MG63 (cell line): ENCODE data around the gene CDK13. TPM values are rescaled to one million over a fixed set of nuclear protein-coding genes. Genes with fewer than 3 reads are reported as not detected.
A peak's percentile ranks its signal among the peaks of the same experiment; 100 is the strongest.

Source experiments
- DNase-seq: peaks from one replicate; pipeline ENCODE4 v3.0.0-alpha.2; 2020
- H3K27me3 ChIP-seq: fragments of 250-450 bp; sonication (Bioruptor Pico); 2 replicates; pipeline ENCODE4 v1.5.1; 2020; ENCODE audit warnings: mild to moderate bottlenecking, moderate library complexity
- H3K36me3 ChIP-seq: fragments of 250-450 bp; sonication (Bioruptor Pico); 2 replicates; pipeline ENCODE4 v1.5.1; 2020; ENCODE audit warnings: mild to moderate bottlenecking, moderate library complexity
- H3K4me3 ChIP-seq: fragments of 250-450 bp; sonication (Bioruptor Pico); 2 replicates; pipeline ENCODE4 v1.5.1; 2020; ENCODE audit warnings: mild to moderate bottlenecking, moderate library complexity
- H3K9me3 ChIP-seq: fragments of 250-450 bp; sonication (Bioruptor Pico); 2 replicates; pipeline ENCODE4 v1.5.1; 2020; ENCODE audit warnings: mild to moderate bottlenecking, moderate library complexity
- total RNA-seq: library from RNA; depleted of rRNA; stranded (reverse); fragments of >200 nt; shearing (Covaris generic); gene quantifications from 2 replicates; pipeline ENCODE4 v1.2.3, GENCODE V29; 2014; ENCODE audit warnings: low replicate concordance

The CDK13 gene
- total RNA-seq, 1 experiment from 2014 or later, result 24.1 TPM

- Histone ChIP-seq H3K36me3 (no peaks in the 10 kb centered on the region), H3K27me3 (no peaks in the 10 kb centered on the region), H3K4me3 (no peak overlapping the region), H3K9me3 (no peaks in the 10 kb centered on the region)
- DNase-seq, result no peak
Measured at GRCh38 chr7:39978230-39978934, 28.3 kb downstream of the CDK13 start.

GRCh38 chr7:39979406-39980073 is 29.5 kb downstream of the CDK13 start:
- no peaks in the 10 kb centered on the region for H3K9me3 ChIP-seq
- H3K36me3 ChIP-seq, result no peaks in the 10 kb centered on the region
- DNase-seq, result no peak
- H3K27me3 ChIP-seq, result no peaks in the 10 kb centered on the region
- H3K4me3 ChIP-seq, result no peak overlapping the region

GRCh38 chr7:39985398-39985918 is 35.4 kb downstream of the CDK13 start:
- H3K4me3 ChIP-seq, result no peak overlapping the region
- no peaks in the 10 kb centered on the region for H3K27me3 ChIP-seq
- H3K36me3 ChIP-seq, result peaks cover 8% of the 10 kb centered on the region
- no peaks in the 10 kb centered on the region for H3K9me3 ChIP-seq
- DNase-seq, result no peak

- no peak overlapping the region for H3K4me3 ChIP-seq
- no peaks in the 10 kb centered on the region for H3K9me3 ChIP-seq
- H3K36me3 ChIP-seq, result peaks cover 8% of the 10 kb centered on the region
- H3K27me3 ChIP-seq, result no peaks in the 10 kb centered on the region
- no peak for DNase-seq
Measured at GRCh38 chr7:39987641-39988347, 37.7 kb downstream of the CDK13 start.

- H3K9me3 ChIP-seq, result no peaks in the 10 kb centered on the region
- H3K36me3 ChIP-seq, result peaks cover 14% of the 10 kb centered on the region
- no peak for DNase-seq
- H3K4me3 ChIP-seq, result no peak overlapping the region
- no peaks in the 10 kb centered on the region for H3K27me3 ChIP-seq
Measured at GRCh38 chr7:40000734-40001315, 50.8 kb downstream of the CDK13 start.

GRCh38 chr7:40001649-40002048 is 51.6 kb downstream of the CDK13 start:
- no peak for DNase-seq
- H3K36me3 ChIP-seq, result peaks cover 14% of the 10 kb centered on the region
- H3K4me3 ChIP-seq, result no peak overlapping the region
- no peaks in the 10 kb centered on the region for H3K9me3 ChIP-seq
- H3K27me3 ChIP-seq, result no peaks in the 10 kb centered on the region

- no peak for DNase-seq
- Histone ChIP-seq H3K27me3 (no peaks in the 10 kb centered on the region), H3K9me3 (no peaks in the 10 kb centered on the region), H3K4me3 (no peak overlapping the region), H3K36me3 (peaks cover 13% of the 10 kb centered on the region)
Measured at GRCh38 chr7:40003597-40003996, 53.5 kb downstream of the CDK13 start.

- H3K36me3 ChIP-seq, result peaks cover 12% of the 10 kb centered on the region
Measured at GRCh38 chr7:40008223-40008815, 58.3 kb downstream of the CDK13 start.

GRCh38 chr7:40009301-40009700 is 59.2 kb downstream of the CDK13 start:
- no peak overlapping the region for H3K4me3 ChIP-seq
- no peaks in the 10 kb centered on the region for H3K27me3 ChIP-seq
- no peak for DNase-seq
- H3K36me3 ChIP-seq, result peaks cover 12% of the 10 kb centered on the region
- H3K9me3 ChIP-seq, result no peaks in the 10 kb centered on the region

More at GRCh38 chr7:40008223-40008815, 58.3 kb downstream of the CDK13 start:
- DNase-seq, result peak; percentile 8
- no peaks in the 10 kb centered on the region for H3K27me3 ChIP-seq
- H3K9me3 ChIP-seq, result no peaks in the 10 kb centered on the region
- no peak overlapping the region for H3K4me3 ChIP-seq

- no peak for DNase-seq
- H3K9me3 ChIP-seq, result no peaks in the 10 kb centered on the region
Measured at GRCh38 chr7:40014376-40014775, 64.3 kb downstream of the CDK13 start.

GRCh38 chr7:40015790-40016296 is 65.8 kb downstream of the CDK13 start:
- DNase-seq, result peak; percentile 15

More at GRCh38 chr7:40014376-40014775, 64.3 kb downstream of the CDK13 start:
- Histone ChIP-seq H3K27me3 (no peaks in the 10 kb centered on the region), H3K4me3 (no peak overlapping the region), H3K36me3 (peaks cover 11% of the 10 kb centered on the region)

GRCh38 chr7:40019558-40019957 is 69.5 kb downstream of the CDK13 start:
- DNase-seq, result no peak
- Histone ChIP-seq H3K36me3 (peaks cover 4% of the 10 kb centered on the region), H3K4me3 (no peak overlapping the region), H3K27me3 (no peaks in the 10 kb centered on the region), H3K9me3 (no peaks in the 10 kb centered on the region)

More at GRCh38 chr7:40015790-40016296, 65.8 kb downstream of the CDK13 start:
- Histone ChIP-seq H3K4me3 (no peak overlapping the region), H3K36me3 (peaks cover 11% of the 10 kb centered on the region), H3K9me3 (no peaks in the 10 kb centered on the region), H3K27me3 (no peaks in the 10 kb centered on the region)

- DNase-seq, result no peak
- H3K9me3 ChIP-seq, result no peaks in the 10 kb centered on the region
- H3K27me3 ChIP-seq, result no peaks in the 10 kb centered on the region
- no peak overlapping the region for H3K4me3 ChIP-seq
- peaks cover 4% of the 10 kb centered on the region; the same call in 1 of the 2 replicates for H3K36me3 ChIP-seq
Measured at GRCh38 chr7:40024048-40024447, 74.0 kb downstream of the CDK13 start.

- Histone ChIP-seq H3K9me3 (no peaks in the 10 kb centered on the region), H3K4me3 (no peak overlapping the region), H3K27me3 (no peaks in the 10 kb centered on the region), H3K36me3 (peaks cover 6% of the 10 kb centered on the region; the same call in 1 of the 2 replicates)
- no peak for DNase-seq
Measured at GRCh38 chr7:40024841-40025240, 74.8 kb downstream of the CDK13 start.

- H3K27me3 ChIP-seq, result no peaks in the 10 kb centered on the region
- H3K36me3 ChIP-seq, result peaks cover 11% of the 10 kb centered on the region
- H3K9me3 ChIP-seq, result no peaks in the 10 kb centered on the region
- H3K4me3 ChIP-seq, result no peak overlapping the region
- no peak for DNase-seq
Measured at GRCh38 chr7:40027545-40027944, 77.5 kb downstream of the CDK13 start.

GRCh38 chr7:40033826-40034225 is 83.8 kb downstream of the CDK13 start:
- Histone ChIP-seq H3K36me3 (peaks cover 24% of the 10 kb centered on the region), H3K9me3 (no peaks in the 10 kb centered on the region), H3K4me3 (no peak overlapping the region), H3K27me3 (no peaks in the 10 kb centered on the region)
- DNase-seq, result no peak
